MM.1S (cell line): ENCODE data around the gene FAM107B.

ENCODE experiments used
- DNase-seq: peaks from one replicate; pipeline ENCODE4 v3.0.0-alpha.2; 2015
- H2AFZ ChIP-seq: fragments of 300-600 bp; sonication (generic); 2 replicates; pipeline ENCODE4 v1.6.0; 2016; ENCODE audit warnings: antibody characterized with exemption, low read length
- H3F3A ChIP-seq: fragments of 300-600 bp; sonication (generic); 2 replicates; pipeline ENCODE4 v1.6.1; 2016; ENCODE audit warnings: mild to moderate bottlenecking, antibody characterized with exemption, low read length, moderate library complexity, mixed read lengths; ENCODE audit not compliant: insufficient read depth
- H3K27ac ChIP-seq: fragments of 300-600 bp; sonication (generic); 2 replicates; pipeline ENCODE4 v1.5.1; 2016; ENCODE audit warnings: mild to moderate bottlenecking, low read length
- H3K27me3 ChIP-seq: fragments of 300-600 bp; sonication (generic); replicated peaks from 2 replicates; pipeline ENCODE4 v1.6.0; 2016; ENCODE audit warnings: low read length; ENCODE audit not compliant: insufficient read depth
- H3K36me3 ChIP-seq: fragments of 300-600 bp; sonication (generic); replicated peaks from 2 replicates; pipeline ENCODE4 v1.6.1; 2016; ENCODE audit warnings: mild to moderate bottlenecking, low read length, mixed read lengths; ENCODE audit not compliant: insufficient read depth
- H3K4me1 ChIP-seq: fragments of 300-600 bp; sonication (generic); 2 replicates; pipeline ENCODE4 v1.6.1; 2016; ENCODE audit warnings: low read length, mixed read lengths
- H3K4me2 ChIP-seq: fragments of 300-600 bp; sonication (generic); 2 replicates; pipeline ENCODE4 v1.6.0; 2016; ENCODE audit warnings: low read depth, low read length
- H3K4me3 ChIP-seq: fragments of 300-600 bp; sonication (generic); 2 replicates; pipeline ENCODE4 v1.5.1; 2016; ENCODE audit warnings: low read length, mixed read lengths
- H3K79me2 ChIP-seq: fragments of 300-600 bp; sonication (generic); 2 replicates; pipeline ENCODE4 v1.6.1; 2016; ENCODE audit warnings: mixed run types, low read length, mixed read lengths
- H3K9ac ChIP-seq: fragments of 300-600 bp; sonication (generic); 2 replicates; pipeline ENCODE4 v1.6.1; 2016; ENCODE audit warnings: low read length, mixed read lengths
- H3K9me2 ChIP-seq: fragments of 300-600 bp; sonication (generic); replicated peaks from 2 replicates; pipeline ENCODE4 v1.6.1; 2016; ENCODE audit warnings: mild to moderate bottlenecking, low read length, mixed read lengths; ENCODE audit not compliant: insufficient read depth
- H3K9me3 ChIP-seq: fragments of 300-600 bp; sonication (generic); replicated peaks from 2 replicates; pipeline ENCODE4 v1.6.1; 2016; ENCODE audit warnings: mild to moderate bottlenecking, low read length, mixed read lengths; ENCODE audit not compliant: insufficient read depth
- H4K20me1 ChIP-seq: fragments of 300-600 bp; sonication (generic); 2 replicates; pipeline ENCODE4 v1.6.1; 2016; ENCODE audit warnings: mild to moderate bottlenecking, low read length, moderate library complexity, mixed read lengths; ENCODE audit not compliant: insufficient read depth
- CTCF ChIP-seq: fragments of 300-600 bp; sonication (generic); IDR thresholded peaks from 2 replicates; pipeline ENCODE4 v1.5.1; 2016; ENCODE audit warnings: antibody characterized with exemption, low read length, mixed read lengths
- EZH2 ChIP-seq: fragments of 300-600 bp; sonication (generic); optimal IDR thresholded peaks from 2 replicates; pipeline ENCODE3; 2017; ENCODE audit warnings: low read depth, mild to moderate bottlenecking, antibody characterized with exemption, low read length, mixed read lengths
- EZH2phosphoT487 ChIP-seq: fragments of 300-600 bp; sonication (generic); IDR thresholded peaks from 2 replicates; pipeline ENCODE4 v1.6.1; 2018; ENCODE audit warnings: antibody characterized with exemption, low read length

The FAM107B gene

DNA sequence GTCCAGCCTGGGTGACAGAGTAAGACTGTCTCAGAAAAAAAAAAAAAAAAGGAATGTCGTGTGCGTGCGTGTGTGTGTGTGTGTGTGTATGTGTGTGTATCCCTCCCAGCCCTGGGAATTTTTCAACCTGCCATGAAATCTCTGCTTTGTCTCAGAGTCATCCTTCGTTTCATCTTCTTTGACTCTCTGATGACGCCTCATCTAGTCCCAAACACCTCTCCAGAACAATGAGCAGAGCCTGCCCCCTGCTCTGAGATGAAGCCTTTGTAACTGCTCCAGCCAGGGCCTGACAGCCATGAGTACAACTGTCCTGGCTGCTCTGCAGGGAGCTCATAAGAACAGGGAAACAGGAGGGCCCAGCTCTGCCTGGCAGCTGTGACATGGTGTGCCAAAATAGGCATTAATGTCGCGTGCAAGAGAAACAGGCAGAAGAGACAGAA is 149.5 kb downstream of the FAM107B start:
- Histone ChIP-seq H3F3A (no peaks in the 10 kb centered on the region), H3K27ac (no peak overlapping the region), H3K27me3 (no peaks in the 10 kb centered on the region), H4K20me1 (no peaks in the 10 kb centered on the region), H3K4me3 (no peak overlapping the region), H3K4me1 (peaks cover 4% of the 10 kb centered on the region; the same call in 1 of the 2 replicates), H3K4me2 (no peak overlapping the region), H2AFZ (no peak overlapping the region), H3K9me2 (no peaks in the 10 kb centered on the region), H3K79me2 (no peaks in the 10 kb centered on the region), H3K9ac (no peak overlapping the region), H3K9me3 (no peaks in the 10 kb centered on the region), H3K36me3 (no peaks in the 10 kb centered on the region)
- TF ChIP-seq EZH2, result no peak
- no peak for TF ChIP-seq CTCF
- no peak for TF ChIP-seq EZH2phosphoT487
- no peak for DNase-seq

- no peaks in the 10 kb centered on the region for H3K79me2 ChIP-seq
- TF ChIP-seq CTCF (no peak), EZH2 (no peak), EZH2phosphoT487 (no peak)
- no peaks in the 10 kb centered on the region for H3F3A ChIP-seq
- no peak overlapping the region for H3K4me2 ChIP-seq
- H3K9me3 ChIP-seq, result no peaks in the 10 kb centered on the region
- no peak overlapping the region for H3K4me3 ChIP-seq
- no peaks in the 10 kb centered on the region for H3K27me3 ChIP-seq
- H3K9me2 ChIP-seq, result no peaks in the 10 kb centered on the region
- no peaks in the 10 kb centered on the region for H4K20me1 ChIP-seq
- no peak overlapping the region for H2AFZ ChIP-seq
- H3K4me1 ChIP-seq, result no peaks in the 10 kb centered on the region; the same call in 1 of the 2 replicates
- no peak overlapping the region for H3K9ac ChIP-seq
- DNase-seq, result no peak
- H3K36me3 ChIP-seq, result no peaks in the 10 kb centered on the region
- H3K27ac ChIP-seq, result no peak overlapping the region
Measured at GRCh38 chr10:14624600-14624999, 150.1 kb downstream of the FAM107B start.

- Histone ChIP-seq H3K27me3 (no peaks in the 10 kb centered on the region), H3K36me3 (no peaks in the 10 kb centered on the region), H2AFZ (no peak overlapping the region), H3K9me3 (no peaks in the 10 kb centered on the region), H3K4me3 (no peak overlapping the region), H3K79me2 (no peaks in the 10 kb centered on the region), H3K9ac (no peak overlapping the region), H3K4me1 (no peaks in the 10 kb centered on the region; the same call in 1 of the 2 replicates), H3K9me2 (no peaks in the 10 kb centered on the region), H3F3A (no peaks in the 10 kb centered on the region), H3K27ac (no peak overlapping the region), H4K20me1 (no peaks in the 10 kb centered on the region), H3K4me2 (no peak overlapping the region)
- TF ChIP-seq EZH2 (no peak), EZH2phosphoT487 (no peak), CTCF (no peak)
- DNase-seq, result no peak
Measured at GRCh38 chr10:14623931-14624330, 150.8 kb downstream of the FAM107B start.
